Ascending aorta (tissue), 2 donors: ENCODE measurements around the gene CASP8AP2. TPM values are rescaled to one million over a fixed set of nuclear protein-coding genes. Genes with fewer than 3 reads are reported as not detected.
A peak's percentile ranks its signal among the peaks of the same experiment; 100 is the strongest.
"Not testable (repeated sequence)": the region's sequence is repeated elsewhere in the genome, so short reads cannot be mapped to it uniquely, and the experiment has no call there.

ENCODE experiments used
- DNase-seq, 2 donors: peaks; one replicate each; pipeline ENCODE4 v3.0.0-alpha.2; 2019; ENCODE audit warnings: low spot score in 2 of 2
- H3K27ac ChIP-seq, 2 donors: fragments of 200-600 bp; sonication (generic); one replicate each; pipeline ENCODE4 v1.5.1; 2016 to 2017; ENCODE audit warnings: mild to moderate bottlenecking in 1 of 2
- H3K27me3 ChIP-seq: fragments of 200-600 bp; sonication (generic); one replicate; pipeline ENCODE4 v1.5.1; 2017
- H3K36me3 ChIP-seq, 2 donors: fragments of 200-600 bp; sonication (generic); one replicate each; pipeline ENCODE4 v1.5.1; 2016
- H3K4me1 ChIP-seq, 2 donors: fragments of 200-600 bp; sonication (generic); one replicate each; pipeline ENCODE4 v1.5.1; 2016 to 2017; ENCODE audit warnings: mild to moderate bottlenecking in 1 of 2
- H3K4me3 ChIP-seq, 2 donors: fragments of 200-600 bp; sonication (generic); one replicate each; pipeline ENCODE4 v1.5.1; 2016 to 2017; ENCODE audit warnings: mild to moderate bottlenecking in 1 of 2
- H3K9me3 ChIP-seq, 2 donors: fragments of 200-600 bp; sonication (generic); one replicate each; pipeline ENCODE4 v1.5.1; 2016
- intact Hi-C: fragments of 100-400 bp; cut with DNase I; formaldehyde crosslinking; loops from one replicate; pipeline ENCODE4 v1.15.1; 2023
- total RNA-seq: library from RNA; depleted of rRNA; stranded (reverse); fragments of >200 nt; gene quantifications from one replicate; pipeline ENCODE4 v1.1.0, GENCODE V29; 2016
- TF ChIP-seq, protein P1 (sequence below), 3 experiments: fragments of 200-600 bp in 2 of 3; fragments of 450-650 bp in 1 of 3; sonication (generic) in 2 of 3; IDR thresholded peaks; one replicate each; pipeline ENCODE4 v1.5.1; 2016 to 2019; ENCODE audit warnings: antibody characterized with exemption in 3 of 3, mild to moderate bottlenecking in 1 of 3, moderate library complexity in 1 of 3

Gene CASP8AP2
- 6.7 TPM for total RNA-seq

DNA sequence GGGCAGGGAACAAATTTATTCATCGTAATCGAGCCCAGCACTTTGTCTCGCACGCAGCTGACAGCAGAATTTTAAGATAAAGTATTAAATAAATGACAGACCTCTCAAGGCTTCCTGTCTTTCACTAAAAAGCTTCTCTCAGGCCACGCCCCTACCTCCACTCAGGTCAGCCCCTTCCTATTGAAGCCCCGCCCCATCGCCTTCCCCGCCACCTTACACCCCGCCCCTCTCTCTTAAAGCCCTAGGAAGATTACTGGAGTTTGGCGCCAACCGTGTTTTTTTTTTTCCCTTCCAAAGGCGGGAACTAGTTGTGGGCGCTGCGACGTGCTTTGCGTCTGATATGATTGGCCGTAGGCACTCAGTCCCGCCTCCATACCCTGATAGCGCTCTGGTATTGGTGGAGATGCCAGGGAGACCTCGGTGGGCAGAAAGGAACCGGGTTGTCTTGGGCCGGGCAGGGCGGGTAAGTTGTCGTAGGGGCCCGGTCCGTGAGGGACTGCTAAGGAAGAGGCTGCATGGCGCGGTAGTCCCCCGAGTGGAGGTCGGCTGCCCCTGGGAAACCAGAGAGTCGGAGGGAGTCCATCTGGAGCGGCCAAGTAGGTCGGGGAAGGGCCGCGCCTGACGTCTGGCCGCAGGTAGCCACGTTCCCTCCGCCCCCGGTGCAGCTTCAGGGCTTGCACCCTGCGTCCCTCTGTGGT is at the start of gene CASP8AP2:
CASP8AP2 (plus strand) TSS at position 409 of the 698 bp plus-strand sequence.
- no peaks in the 10 kb centered on the region for H3K9me3 ChIP-seq
- intact Hi-C loops: loop anchor here (1.0 to 10.0 kb wide), 8 partner anchors 10 to 758 kb away; partner anchors contain the start of genes BACH2, LYRM2, MAP3K7 and MDN1
- H3K36me3 ChIP-seq: peaks cover 0 to 8% of the 10 kb centered on the region in 2 donors
- TF ChIP-seq, protein P1, sequence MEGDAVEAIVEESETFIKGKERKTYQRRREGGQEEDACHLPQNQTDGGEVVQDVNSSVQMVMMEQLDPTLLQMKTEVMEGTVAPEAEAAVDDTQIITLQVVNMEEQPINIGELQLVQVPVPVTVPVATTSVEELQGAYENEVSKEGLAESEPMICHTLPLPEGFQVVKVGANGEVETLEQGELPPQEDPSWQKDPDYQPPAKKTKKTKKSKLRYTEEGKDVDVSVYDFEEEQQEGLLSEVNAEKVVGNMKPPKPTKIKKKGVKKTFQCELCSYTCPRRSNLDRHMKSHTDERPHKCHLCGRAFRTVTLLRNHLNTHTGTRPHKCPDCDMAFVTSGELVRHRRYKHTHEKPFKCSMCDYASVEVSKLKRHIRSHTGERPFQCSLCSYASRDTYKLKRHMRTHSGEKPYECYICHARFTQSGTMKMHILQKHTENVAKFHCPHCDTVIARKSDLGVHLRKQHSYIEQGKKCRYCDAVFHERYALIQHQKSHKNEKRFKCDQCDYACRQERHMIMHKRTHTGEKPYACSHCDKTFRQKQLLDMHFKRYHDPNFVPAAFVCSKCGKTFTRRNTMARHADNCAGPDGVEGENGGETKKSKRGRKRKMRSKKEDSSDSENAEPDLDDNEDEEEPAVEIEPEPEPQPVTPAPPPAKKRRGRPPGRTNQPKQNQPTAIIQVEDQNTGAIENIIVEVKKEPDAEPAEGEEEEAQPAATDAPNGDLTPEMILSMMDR (IDR thresholded peaks at IDR 0.05): no peak
- no peaks in the 10 kb centered on the region for H3K27me3 ChIP-seq
- H3K4me3 ChIP-seq: peak within 1 kb of the TSS; percentile 71 to 73
- H3K27ac ChIP-seq: peak within 1 kb of the TSS; percentile 85 to 89
- DNase-seq: peak; percentile 90 to 98
- peaks cover 0 to 11% of the 10 kb centered on the region in 2 donors for H3K4me1 ChIP-seq

DNA sequence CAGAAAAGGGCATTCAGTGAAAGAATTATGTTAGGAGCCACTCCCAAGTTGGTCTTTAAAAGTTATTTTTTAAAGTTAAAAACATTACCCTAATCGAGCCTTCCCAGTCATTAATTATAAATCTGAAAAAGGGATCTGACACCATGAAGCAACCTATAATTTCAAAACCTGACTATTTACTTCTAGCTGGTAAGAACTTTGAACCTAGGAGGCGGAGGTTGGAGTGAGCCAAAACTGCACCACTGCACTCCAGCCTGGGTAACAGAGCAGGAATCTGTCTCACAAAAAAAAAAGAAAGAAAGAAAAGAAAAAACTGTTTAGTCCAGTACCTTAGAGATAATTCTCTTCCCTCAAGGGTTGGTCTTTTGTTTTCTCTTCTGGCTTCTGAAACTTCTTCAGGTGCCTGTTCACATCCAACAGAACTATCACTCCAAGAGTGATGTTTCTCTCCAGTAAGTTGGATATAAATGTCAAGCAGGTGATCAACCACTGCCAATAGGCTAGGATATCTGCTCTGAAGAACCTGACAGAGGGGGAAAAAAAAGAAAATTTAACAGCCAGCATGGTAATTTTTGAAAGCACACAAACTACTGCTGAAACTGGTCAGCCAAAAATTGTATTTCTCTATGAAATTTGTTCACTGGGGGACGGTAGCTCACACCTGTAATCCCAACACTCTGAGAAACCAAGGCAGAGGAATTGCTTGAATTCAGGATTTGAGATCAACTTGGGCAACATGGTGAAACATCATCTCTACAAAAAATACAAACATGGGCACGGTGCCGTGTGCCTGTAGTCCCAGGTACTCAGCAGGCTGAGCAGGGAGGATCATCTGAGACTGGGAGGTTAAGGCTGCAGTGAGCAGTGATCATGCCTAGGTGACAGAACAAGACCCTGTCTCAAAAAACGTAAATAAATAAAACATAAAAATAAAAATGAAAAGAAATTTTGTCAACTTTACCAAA is 48.3 kb upstream of the CASP8AP2 start:
- H3K36me3 ChIP-seq: peaks cover 36 to 68% of the 10 kb centered on the region in 2 donors
- no peaks in the 10 kb centered on the region for H3K4me1 ChIP-seq
- no peak overlapping the region for H3K4me3 ChIP-seq
- intact Hi-C loops: no loop called here
- H3K27ac ChIP-seq: no peak overlapping the region
- TF ChIP-seq, protein P1 (IDR thresholded peaks at IDR 0.05): no peak
- no peak for DNase-seq
- H3K27me3 ChIP-seq: no peaks in the 10 kb centered on the region
- H3K9me3 ChIP-seq: no peaks in the 10 kb centered on the region

DNA sequence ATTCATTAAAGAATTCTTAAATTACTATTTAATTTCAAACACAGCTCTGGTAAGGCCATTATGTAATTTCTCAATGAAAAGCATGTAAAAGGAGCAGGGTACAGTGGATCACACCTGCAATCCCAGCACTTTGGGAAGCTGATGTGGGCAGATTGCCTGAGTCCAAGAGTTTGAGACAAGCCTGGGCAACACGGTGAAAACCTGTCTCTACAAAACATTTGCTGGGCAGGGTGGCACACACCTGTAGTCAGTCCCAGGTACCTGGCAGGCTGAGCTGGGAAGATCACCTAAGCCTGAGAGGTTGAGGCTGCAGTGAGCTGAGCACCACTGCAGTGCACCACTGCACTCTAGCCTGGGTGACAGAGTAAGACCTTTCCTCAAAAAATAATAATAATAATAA is 47.5 kb upstream of the CASP8AP2 start:
- intact Hi-C loops: no loop called here
- Histone ChIP-seq H3K9me3 (no peaks in the 10 kb centered on the region), H3K36me3 (peaks cover 37 to 72% of the 10 kb centered on the region in 2 donors), H3K4me3 (no peak overlapping the region), H3K4me1 (no peaks in the 10 kb centered on the region), H3K27me3 (no peaks in the 10 kb centered on the region), H3K27ac (no peak overlapping the region)
- TF ChIP-seq, protein P1 (IDR thresholded peaks at IDR 0.05): no peak
- no peak for DNase-seq

DNA sequence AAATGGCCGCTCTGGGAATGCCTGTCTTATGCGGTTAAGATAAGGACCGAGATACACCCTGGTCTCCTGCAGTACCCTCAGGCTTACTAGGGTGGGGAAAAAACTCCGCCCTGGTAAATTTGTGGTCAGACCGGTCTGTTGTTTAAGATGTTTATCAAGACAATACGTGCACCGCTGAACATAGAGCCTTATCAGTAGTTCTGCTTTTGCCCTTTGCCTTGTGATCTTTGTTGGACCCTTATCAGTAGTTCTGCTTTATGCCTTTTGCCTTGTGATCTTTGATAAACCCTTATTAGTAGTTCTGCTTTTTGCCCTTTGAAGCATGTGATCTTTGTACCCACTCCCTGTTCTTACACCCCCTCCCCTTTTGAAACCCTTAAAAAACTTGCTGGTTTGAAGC is 46.4 kb upstream of the CASP8AP2 start:
- DNase-seq, intact Hi-C loops, H3K27ac ChIP-seq, H3K27me3 ChIP-seq, H3K4me1 ChIP-seq, H3K9me3 ChIP-seq, H3K4me3 ChIP-seq: not testable (repeated sequence)
- H3K36me3 ChIP-seq: peaks cover 45 to 80% of the 10 kb centered on the region in 2 donors

DNA sequence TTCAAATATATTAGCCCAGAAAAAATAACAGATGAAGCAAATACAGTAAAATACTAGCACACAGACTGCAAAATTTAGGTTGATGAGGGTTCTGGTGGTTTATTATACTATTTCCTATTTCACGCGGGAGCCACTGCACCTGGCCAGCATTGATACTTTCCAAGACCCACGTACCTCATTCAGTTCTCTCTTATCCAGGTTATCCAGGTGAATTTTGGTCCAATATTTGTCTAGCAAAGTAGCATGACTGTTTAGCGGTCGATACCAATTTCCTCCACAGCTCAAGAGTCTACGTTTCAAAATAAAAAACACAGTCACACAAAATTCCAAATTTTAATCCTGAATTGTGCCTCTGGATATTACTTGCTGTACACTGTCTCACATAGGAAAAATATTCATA is 44.8 kb upstream of the CASP8AP2 start:
- Histone ChIP-seq H3K27ac (no peak overlapping the region), H3K9me3 (no peaks in the 10 kb centered on the region), H3K4me1 (no peaks in the 10 kb centered on the region), H3K27me3 (no peaks in the 10 kb centered on the region), H3K36me3 (peaks cover 49 to 91% of the 10 kb centered on the region in 2 donors), H3K4me3 (no peak overlapping the region)
- intact Hi-C loops: no loop called here
- no peak for DNase-seq
- TF ChIP-seq, protein P1 (IDR thresholded peaks at IDR 0.05): no peak

DNA sequence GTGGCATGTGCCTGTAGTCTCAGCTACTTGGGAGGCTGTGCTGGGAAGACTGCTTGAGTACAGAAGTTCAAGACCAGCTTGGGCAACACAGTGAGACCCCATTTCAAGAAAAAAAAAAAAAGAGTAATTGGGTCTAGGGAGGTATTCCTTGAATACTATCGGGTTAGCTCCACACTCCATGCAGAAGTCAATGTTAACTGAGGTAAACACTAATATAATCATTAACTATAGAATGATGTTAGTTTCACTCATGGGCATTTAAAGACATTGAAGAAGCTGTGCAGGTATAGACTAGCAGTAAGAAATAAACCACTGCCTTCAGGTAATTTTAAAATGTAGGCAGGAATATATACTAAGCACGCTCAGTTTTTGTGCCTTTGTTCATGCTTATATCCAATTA is 42.7 kb upstream of the CASP8AP2 start:
- Histone ChIP-seq H3K27ac (no peak overlapping the region), H3K27me3 (no peaks in the 10 kb centered on the region), H3K36me3 (peaks cover 58 to 78% of the 10 kb centered on the region in 2 donors), H3K9me3 (no peaks in the 10 kb centered on the region), H3K4me3 (no peak overlapping the region), H3K4me1 (no peaks in the 10 kb centered on the region)
- TF ChIP-seq, protein P1 (IDR thresholded peaks at IDR 0.05): no peak
- DNase-seq: no peak
- intact Hi-C loops: no loop called here
